Measurements from ENCODE around the gene CTBP1. TPM values are rescaled to one million over a fixed set of nuclear protein-coding genes. Genes with fewer than 3 reads are reported as not detected.

Gene CTBP1
- total and polyA plus RNA-seq, 7 donors = 109 to 165 (median 130) TPM

GRCh38 chr4:1244081-1244977 lies 4.6 kb downstream of the CTBP1 start:
- no peak for ATAC-seq

GRCh38 chr4:1243451-1244080 lies 5.4 kb downstream of the CTBP1 start:
- H3K4me1 ChIP-seq = peaks cover 70% of the 10 kb centered on the region
- ATAC-seq (no peak), DNase-seq (peak; percentile 19 to 61)
- TF ChIP-seq CTCF (IDR thresholded peaks at IDR 0.05) = no peak
- WGBS, 3 donors = 63 to 69% (median 65%) methylated on average over 14 to 15 of the region's 15 CpGs
- no peaks in the 10 kb centered on the region for H3K9me3 ChIP-seq
- H3K27me3 ChIP-seq (ENCODE audit: insufficient read depth in 3 of 3, low read length in 2 of 3) = no peaks in the 10 kb centered on the region
- H3K4me3 ChIP-seq = no peak overlapping the region
- intact Hi-C loops (cut with DNase I) = no loop called here
- no peak overlapping the region for H3K27ac ChIP-seq
- peaks cover 0 to 17% of the 10 kb centered on the region in 2 donors for H3K36me3 ChIP-seq (ENCODE audit: insufficient read depth in 1 of 2, low read depth in 1 of 2)

More at GRCh38 chr4:1244081-1244977, 4.6 kb downstream of the CTBP1 start:
- peak; percentile 56 to 75 for DNase-seq
- H3K27ac ChIP-seq = no peak overlapping the region
- peak overlapping the region; percentile 84 for H3K4me3 ChIP-seq
- H3K36me3 ChIP-seq (ENCODE audit: insufficient read depth in 1 of 2, low read depth in 1 of 2) = peaks cover 0 to 17% of the 10 kb centered on the region in 2 donors
- H3K9me3 ChIP-seq = no peaks in the 10 kb centered on the region
- intact Hi-C loops (cut with DNase I) = no loop called here
- WGBS, 3 donors = 45 to 54% (median 46%) methylated on average over 31 to 33 of the region's 33 CpGs
- TF ChIP-seq CTCF (IDR thresholded peaks at IDR 0.05) = no peak
- H3K27me3 ChIP-seq (ENCODE audit: insufficient read depth in 3 of 3, low read length in 2 of 3) = no peaks in the 10 kb centered on the region
- H3K4me1 ChIP-seq = peaks cover 63% of the 10 kb centered on the region

GRCh38 chr4:1242506-1243450 lies 6.2 kb downstream of the CTBP1 start:
- intact Hi-C loops (cut with DNase I) = no loop called here

More at GRCh38 chr4:1242506-1243450, 6.2 kb downstream of the CTBP1 start:
- Histone ChIP-seq H3K27me3 (ENCODE audit: insufficient read depth in 3 of 3, low read length in 2 of 3) (no peaks in the 10 kb centered on the region), H3K27ac (no peak overlapping the region), H3K36me3 (ENCODE audit: insufficient read depth in 1 of 2, low read depth in 1 of 2) (peaks cover 0 to 22% of the 10 kb centered on the region in 2 donors), H3K4me3 (no peak overlapping the region), H3K9me3 (no peaks in the 10 kb centered on the region), H3K4me1 (peaks cover 70% of the 10 kb centered on the region)
- ATAC-seq (no peak), DNase-seq (peak in 1 of 2 donors; percentile 20)
- WGBS, 3 donors = 88 to 92% (median 89%) methylated on average over 30 of the region's 30 CpGs
- no peak for TF ChIP-seq CTCF (IDR thresholded peaks at IDR 0.05)
